Measurements from ENCODE around the gene GMPPA.

GMPPA gene

DNA sequence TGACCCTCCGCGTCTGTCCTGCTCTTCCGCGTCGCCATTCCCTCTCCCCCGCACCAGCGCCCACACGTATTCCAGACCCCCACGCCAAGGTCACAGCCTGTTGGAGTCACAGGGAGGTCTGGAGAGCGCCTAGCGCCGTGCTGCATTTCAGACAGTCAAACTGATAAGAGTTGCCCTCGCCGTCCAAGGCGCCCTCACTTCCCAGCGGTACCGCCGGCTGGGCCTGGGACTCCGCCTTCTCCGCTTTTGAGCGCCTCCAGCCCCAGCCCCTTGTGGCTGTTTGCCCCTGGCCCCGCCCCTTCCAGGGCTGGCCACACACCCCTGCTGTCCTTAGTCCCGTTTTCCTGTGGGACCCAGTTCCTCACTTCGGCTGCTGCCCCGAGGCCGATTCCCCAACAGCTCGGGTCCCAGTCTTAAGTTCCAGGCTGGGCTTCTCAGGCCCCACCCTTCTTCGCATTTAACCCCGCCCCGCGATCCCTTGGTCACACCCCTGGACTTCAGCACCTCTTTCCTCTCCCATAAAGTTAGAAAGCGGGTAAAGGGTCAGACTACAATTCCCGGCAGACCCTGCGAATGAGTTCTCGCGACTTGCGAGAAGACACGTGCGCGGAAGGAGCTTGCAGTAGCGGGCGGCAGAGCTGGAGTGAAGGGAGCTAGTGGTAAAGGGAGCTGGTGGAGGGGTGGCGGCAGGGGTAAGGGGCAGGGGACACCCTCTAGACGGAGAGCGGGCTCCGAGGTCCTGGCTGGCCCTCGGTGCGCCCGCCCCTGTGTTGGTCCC lies at the start of gene GMPPA:
TSS of gene GMPPA (plus strand) at position 612 of the 778 bp plus-strand sequence. CDS start 1,085 bp downstream, outside the sequence.
- peak; percentile 36 to 95 (median 87) for DNase-seq

DNA sequence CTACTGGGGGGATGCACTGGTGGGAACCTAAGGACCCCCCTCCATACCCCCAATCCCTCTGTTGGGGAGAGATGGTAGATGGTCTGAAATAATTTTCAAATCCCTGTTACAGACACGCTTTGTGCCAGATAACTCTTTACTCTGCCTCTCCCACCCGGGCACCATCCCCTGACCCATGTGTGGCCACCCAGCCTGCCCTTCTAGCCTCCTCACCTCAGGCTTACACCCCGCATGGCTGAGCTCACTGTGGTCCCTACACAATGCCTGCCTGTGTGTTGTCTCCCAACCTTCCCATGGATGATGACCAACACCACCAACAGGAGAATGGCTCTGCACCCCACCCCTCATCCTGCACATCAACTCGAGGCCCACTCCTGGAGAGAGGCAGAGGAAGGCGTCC lies 49.1 kb upstream of the GMPPA start:
- no peak for DNase-seq

DNA sequence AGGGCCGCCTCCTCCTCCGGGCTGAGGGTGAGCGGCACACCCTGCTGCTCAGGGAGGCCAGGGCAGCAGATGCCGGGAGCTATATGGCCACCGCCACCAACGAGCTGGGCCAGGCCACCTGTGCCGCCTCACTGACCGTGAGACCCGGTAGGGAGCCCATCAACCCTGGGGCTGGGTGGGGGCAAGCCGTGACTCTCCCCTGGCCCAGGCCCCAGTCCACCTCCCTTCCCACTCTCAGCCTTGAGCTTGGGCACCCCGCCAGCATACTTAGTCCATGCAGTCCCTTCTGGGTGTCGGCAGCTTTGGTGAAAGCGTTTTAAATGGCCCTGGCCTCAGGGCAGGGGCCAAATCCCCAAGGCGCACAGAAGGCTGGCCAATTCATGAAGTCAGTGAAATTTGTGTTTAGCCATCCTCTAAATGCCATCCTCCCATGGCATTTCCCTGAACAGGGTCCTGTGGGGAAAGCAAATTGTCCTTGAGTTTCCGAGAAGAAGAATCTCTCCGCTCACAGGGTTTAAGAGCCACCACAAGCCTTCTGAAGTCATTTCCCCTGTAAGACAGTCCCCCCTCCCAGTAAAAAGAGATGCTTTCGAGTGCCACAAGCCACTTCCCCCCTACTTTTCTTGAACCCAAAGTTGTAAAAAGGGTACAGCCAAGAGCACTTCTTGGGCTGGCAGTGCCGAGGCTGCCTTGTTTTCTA lies 46.9 kb upstream of the GMPPA start:
- peak in 13 of 56 donors; percentile 6 to 47 (median 24) for DNase-seq

DNA sequence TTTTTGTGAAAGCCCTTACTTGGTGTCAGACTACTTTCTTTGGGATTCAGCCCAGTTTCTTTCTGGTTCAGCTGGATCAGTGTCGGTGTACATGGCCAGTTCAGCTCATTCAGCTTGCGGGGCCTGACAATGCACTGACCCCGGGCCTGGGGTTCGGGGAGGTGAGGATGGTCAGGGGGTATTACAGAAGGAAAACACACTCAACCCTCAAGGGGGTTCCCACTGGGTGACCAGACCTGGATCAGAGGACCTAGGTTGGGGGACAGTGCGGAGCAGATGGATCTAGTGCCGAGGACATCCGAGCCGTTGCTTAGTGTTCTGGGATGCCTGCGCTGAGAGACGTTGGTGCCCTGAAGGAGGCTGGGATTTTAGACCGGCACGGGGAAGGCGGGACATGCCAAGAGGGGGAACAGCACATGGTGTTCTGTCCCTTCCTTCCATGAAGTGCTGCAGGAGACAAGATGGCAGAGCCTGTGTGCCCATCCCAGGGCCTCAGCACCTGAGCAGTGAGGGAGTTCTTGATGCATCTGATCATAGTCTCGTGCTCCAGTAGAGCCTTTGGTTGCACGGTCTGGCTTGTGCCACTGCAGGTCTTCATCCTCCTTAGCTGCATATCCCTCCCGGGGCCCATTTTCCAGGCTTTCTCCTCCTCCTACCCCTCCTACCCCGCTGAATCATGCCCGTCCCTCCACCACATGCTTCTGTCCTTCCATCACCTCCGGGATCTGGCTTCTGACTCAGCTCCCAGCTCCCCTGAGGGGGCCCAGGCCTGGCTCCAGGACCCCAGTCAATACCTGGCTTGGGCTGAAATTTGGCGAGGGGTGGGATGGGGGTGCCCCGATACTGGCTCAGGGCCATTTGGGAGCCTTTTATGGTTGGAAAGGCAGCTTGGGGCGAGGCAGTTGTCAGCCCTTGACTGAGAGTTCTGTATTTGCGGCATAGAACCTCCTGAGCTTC lies 46.1 kb upstream of the GMPPA start:
- DNase-seq = peak in 22 of 56 donors; percentile 9 to 57 (median 38)

DNA sequence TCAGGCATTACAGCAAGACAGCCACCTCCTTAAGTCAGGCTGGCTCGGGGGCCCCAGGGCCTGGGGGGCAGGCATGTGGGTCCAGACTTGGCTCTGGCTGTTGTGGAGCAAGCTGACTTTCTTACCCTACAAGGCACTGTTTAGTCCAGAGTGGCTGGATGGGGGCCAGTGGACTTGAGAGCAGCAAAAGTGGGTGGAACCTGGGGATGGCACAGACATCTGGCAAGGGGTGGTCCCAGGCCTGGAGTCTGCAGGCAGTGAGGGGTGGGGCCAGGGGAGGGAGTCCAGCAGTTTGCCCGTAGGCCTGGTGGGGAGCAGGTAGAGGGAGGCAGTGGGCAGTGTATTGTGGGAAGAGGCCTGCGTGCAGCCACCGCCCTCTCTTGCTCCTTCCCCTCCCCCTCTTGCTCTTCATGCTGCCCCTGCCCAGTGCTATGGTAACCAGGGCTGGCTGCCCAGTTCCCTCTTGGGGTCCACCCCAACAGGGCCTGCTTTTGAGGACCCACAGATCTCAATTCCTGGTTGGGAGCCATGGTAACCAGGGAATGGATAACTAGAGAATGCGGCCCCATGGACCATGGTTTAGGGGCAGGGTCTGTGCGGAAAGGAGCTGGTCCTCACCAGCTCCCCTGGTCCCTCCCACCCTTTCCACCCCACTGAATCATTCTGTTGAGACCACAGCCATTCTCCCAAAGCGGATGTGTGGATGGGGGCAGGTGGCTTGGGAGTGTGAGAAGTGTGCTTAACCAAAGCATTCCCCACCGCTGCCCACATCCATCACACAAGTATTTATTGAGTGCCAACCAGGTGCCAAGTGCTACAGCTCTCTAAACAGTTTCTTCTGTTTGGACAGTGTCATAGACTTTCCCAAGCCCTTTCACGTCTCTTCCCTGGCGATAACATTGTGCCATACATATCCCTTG lies 44.8 kb upstream of the GMPPA start:
- peak in 7 of 56 donors; percentile 11 to 61 (median 20) for DNase-seq

DNA sequence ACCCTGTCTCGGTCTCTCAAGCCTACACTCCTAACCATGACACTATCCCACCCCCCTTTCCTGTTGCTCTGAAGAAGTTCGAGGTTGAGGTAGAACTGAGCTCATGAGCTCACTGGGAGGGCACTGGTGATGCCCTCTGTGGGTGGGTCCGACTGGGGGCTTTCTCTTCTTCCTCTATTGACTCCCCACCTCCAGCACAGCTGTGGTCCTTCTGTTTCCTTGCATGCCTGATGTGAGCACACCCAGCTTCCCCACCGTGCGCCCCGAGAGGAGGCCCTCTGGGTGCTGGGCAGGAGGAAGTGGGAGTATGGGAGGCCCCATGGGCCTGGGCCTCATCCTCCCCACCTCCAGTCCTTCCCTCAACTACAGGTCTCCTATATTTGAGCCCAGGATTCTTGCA lies 43.1 kb upstream of the GMPPA start:
- no peak for DNase-seq

DNA sequence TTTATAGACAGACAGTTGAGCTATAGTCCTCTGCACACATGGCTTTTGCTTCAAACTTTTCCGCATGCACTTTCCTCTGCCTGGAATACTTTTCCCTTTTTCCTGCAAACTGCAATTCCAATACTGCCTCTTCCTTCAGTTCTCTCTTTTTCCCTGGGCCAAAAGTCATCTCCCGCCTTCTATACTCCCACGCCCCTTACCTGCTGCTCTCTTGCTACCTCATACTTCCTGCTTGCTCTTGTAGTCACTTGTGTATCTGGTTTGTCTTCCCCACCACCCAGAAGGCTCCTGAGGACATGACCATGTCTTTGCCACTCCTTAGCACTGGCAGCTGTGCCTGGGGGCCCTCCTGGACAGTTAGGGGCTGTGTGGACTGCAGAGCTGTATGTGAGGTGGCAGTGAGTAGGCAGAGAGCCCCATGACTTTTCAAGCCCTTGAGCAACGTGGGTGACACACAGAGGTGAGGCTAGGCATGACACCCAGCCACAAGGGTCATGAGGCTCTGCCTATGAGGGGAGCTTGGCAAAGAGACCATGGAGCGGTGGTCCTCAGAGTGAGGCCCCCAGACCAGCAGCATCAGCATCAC lies 40.8 kb upstream of the GMPPA start:
- no peak for DNase-seq

GRCh38 chr2:219458996-219459395 lies 39.7 kb upstream of the GMPPA start:
- no peak for DNase-seq

- DNase-seq = peak in 16 of 56 donors; percentile 3 to 61 (median 24)
These were observed 39.0 kb upstream of the GMPPA start for GRCh38 chr2:219459460-219460311.

GRCh38 chr2:219460424-219460926 lies 38.2 kb upstream of the GMPPA start:
- DNase-seq = peak in 21 of 56 donors; percentile 5 to 62 (median 37)

DNA sequence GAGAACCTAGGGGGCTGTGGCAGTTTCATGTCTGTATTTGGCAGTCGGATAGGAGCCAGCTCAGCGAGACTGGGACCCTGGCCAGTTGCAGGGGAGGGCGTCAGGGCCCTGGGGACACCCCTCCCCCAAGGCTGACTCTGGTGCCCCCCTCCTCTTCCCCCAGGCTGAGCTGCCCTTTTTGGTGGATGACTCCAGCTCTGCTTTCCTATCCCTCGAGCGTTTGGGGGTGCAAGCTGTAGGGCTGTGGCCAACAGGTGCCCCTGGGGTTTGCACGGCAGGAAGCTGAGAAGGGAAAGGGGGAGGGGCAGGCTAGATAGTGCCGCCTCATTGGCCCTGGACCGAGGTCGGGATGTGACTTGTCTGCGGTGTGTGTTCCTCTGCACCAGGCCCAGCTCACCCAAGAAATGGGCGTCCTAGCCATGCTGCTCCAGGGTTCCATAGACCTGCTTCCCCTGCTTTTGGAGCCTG lies 37.6 kb upstream of the GMPPA start:
- DNase-seq = peak in 1 of 56 donors; percentile 51

DNA sequence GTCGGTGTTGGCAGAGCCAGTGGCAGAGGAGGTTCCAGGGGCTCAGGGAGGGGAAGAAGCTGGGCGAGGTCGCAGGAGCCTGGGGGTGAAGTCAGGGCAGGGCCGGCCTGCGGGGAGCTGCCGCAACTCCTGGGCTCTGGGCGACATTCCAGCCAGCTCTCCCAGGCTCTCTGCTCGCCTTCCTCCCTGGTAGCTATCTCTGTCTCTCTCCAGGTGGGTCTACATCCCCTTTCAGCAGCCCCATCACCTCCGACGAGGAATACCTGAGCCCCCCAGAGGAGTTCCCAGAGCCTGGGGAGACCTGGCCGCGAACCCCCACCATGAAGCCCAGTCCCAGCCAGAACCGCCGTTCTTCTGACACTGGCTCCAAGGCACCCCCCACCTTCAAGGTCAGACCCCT lies 37.0 kb upstream of the GMPPA start:
- DNase-seq = no peak

- DNase-seq = no peak
These were observed 36.3 kb upstream of the GMPPA start for GRCh38 chr2:219462349-219462748.

DNA sequence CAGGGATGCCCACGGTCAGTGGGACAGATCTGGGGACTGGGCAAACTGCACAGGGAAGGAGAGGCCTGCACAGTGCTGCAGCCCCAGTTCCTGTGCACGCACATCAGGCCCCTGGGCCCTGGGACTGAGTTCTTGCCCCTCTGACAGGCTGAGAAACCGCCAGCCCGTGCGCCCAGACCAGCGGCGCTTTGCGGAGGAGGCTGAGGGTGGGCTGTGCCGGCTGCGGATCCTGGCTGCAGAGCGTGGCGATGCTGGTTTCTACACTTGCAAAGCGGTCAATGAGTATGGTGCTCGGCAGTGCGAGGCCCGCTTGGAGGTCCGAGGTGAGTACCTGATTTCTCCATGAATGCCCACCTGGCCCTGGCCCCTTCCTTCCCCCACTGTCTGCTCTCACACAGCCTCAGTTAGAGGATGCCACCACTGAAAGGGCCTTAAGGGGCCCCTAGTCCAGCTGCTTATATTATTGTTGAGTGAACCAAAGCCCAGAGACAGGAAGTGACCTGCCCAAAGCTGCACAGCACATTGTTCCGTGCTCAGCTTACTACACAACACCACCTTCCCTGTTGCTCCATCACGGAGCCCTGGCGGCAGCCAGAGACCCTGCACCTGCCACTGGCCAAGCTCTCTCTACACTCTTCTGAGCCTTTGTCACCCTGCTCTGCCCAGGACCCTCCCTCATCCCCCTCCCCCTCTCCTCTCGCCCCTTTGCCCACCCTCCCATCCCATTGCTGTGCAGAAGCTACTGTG lies 34.2 kb upstream of the GMPPA start:
- no peak for DNase-seq

DNA sequence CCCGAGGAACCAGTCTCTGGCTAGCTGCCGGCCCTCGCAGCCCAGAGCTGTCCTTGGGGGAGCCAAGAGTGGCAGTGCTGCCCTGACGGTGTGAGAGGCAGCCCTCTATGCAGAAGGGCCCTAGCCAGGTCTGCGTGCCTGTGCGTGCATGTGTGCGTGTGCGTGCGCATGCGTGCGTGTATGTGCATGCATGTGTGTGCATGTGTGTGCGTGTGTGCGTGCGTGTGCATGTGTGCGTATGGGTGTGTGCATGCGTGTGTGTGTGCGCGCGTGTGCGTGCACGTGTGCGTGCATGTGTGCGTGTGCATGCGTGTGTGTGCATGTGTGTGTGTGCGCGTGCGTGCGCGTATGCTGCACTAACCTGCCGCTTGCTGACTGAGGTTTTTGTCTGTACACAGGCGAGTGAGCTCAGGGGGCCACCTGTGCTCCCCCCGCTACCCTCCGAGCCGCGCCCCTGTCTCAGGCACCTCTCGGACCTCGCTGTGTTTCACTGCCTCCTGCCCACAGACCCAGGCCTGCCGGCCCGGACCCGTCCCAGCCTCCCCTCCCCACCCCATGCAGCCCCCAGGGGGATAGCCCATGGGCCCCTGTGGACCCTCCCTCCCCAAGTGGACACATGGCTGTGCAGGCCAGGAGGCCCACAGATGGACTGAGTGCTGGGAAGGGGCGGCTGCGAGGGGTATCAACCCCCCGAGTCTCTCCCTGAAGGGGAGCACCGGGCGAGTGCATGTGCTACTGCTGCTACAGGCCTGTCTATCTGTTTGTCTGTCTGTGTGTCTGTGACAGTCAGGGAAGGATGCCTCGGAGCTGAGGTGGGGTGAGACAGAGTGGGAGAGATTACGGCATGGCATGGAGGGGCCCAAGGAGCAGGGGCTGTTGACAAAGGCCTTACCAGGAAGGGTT lies 32.8 kb upstream of the GMPPA start:
- DNase-seq = no peak

DNA sequence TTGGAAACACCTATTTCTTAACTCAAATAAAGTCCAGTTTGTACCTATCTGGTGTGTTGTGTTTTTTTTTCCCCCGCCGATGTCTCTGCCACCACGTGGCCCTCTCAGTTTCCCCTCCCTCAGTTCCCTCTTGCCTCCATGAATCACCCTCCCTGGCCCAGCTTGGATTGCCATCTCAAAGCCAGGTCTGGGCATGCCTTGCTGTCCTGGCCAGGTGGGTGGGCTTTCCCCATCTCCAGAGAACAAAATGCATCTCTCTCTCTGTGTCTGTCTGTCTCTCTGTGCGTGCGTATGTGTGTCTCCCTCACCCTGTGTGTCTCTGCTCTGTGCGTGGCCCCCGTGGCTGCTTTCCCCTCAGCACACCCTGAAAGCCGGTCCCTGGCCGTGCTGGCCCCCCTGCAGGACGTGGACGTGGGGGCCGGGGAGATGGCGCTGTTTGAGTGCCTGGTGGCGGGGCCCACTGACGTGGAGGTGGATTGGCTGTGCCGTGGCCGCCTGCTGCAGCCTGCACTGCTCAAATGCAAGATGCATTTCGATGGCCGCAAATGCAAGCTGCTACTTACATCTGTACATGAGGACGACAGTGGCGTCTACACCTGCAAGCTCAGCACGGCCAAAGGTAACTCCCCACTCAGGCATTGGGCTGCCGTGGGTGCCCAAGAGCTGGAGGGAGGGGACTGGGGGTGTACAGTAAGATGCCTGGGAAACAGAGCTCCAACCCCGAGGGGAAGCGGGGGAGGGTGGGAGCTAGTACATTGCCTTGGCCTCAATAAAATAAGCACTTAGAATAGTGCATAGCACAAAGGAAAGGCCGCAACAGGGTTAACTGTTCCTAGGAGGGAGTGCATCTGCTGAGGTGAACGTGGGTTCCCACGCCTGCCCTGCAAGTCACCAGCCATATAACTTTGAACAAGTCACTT lies 31.6 kb upstream of the GMPPA start:
- no peak for DNase-seq
